Mesendoderm (in vitro differentiated cells): Measurements from ENCODE around the gene CXCR4.

Experiments
- DNase-seq: peaks from one replicate; pipeline ENCODE4 v3.0.0; 2013
- H2AK5ac ChIP-seq: 2 replicates; pipeline ENCODE4 v1.6.1; 2013; ENCODE audit warnings: low read length, inconsistent platforms
- H2BK120ac ChIP-seq: 2 replicates; pipeline ENCODE4 v1.6.1; 2013; ENCODE audit warnings: low read depth, mild to moderate bottlenecking, low read length, moderate library complexity, mixed read lengths
- H2BK15ac ChIP-seq: replicated peaks from 2 replicates; pipeline ENCODE4 v1.6.1; 2013; ENCODE audit warnings: low read depth, mild to moderate bottlenecking, moderate library complexity
- H2BK5ac ChIP-seq: 2 replicates; pipeline ENCODE4 v1.6.1; 2013; ENCODE audit warnings: low read length, inconsistent platforms
- H3K18ac ChIP-seq: 2 replicates; pipeline ENCODE4 v1.6.1; 2013; ENCODE audit warnings: mild to moderate bottlenecking, low read length, mixed read lengths
- H3K23ac ChIP-seq: one replicate; pipeline ENCODE4 v1.6.1; 2013; ENCODE audit warnings: low read length
- H3K27ac ChIP-seq: 2 replicates; pipeline ENCODE4 v1.5.1; 2013; ENCODE audit warnings: low read depth, mild to moderate bottlenecking, inconsistent platforms, low read length, moderate library complexity
- H3K27me3 ChIP-seq: 2 replicates; pipeline ENCODE4 v1.6.1; 2013; ENCODE audit warnings: low read length, control low read depth, mild to moderate bottlenecking, inconsistent platforms; ENCODE audit not compliant: insufficient read depth, poor library complexity
- H3K36me3 ChIP-seq: 2 replicates; pipeline ENCODE4 v1.6.1; 2013; ENCODE audit warnings: low read length, inconsistent platforms; ENCODE audit not compliant: control insufficient read depth, insufficient read depth
- H3K4ac ChIP-seq: one replicate; pipeline ENCODE4 v1.6.1; 2013; ENCODE audit warnings: low read depth, mild to moderate bottlenecking, low read length, moderate library complexity
- H3K4me1 ChIP-seq: 2 replicates; pipeline ENCODE4 v1.6.1; 2013; ENCODE audit warnings: low read depth, low read length, inconsistent platforms; ENCODE audit not compliant: control insufficient read depth
- H3K4me2 ChIP-seq: 2 replicates; pipeline ENCODE4 v1.6.1; 2013; ENCODE audit warnings: low read length
- H3K4me3 ChIP-seq: 2 replicates; pipeline ENCODE4 v1.5.1; 2013; ENCODE audit warnings: mild to moderate bottlenecking, low read length
- H3K56ac ChIP-seq: one replicate; pipeline ENCODE4 v1.6.1; 2013; ENCODE audit warnings: low read length
- H3K79me1 ChIP-seq: 2 replicates; pipeline ENCODE4 v1.6.1; 2013; ENCODE audit warnings: low read length, inconsistent platforms
- H3K79me2 ChIP-seq: 2 replicates; pipeline ENCODE4 v1.6.1; 2013; ENCODE audit warnings: mild to moderate bottlenecking, low read length; ENCODE audit not compliant: control insufficient read depth, insufficient read depth
- H3K9ac ChIP-seq: 2 replicates; pipeline ENCODE4 v1.6.1; 2013; ENCODE audit warnings: low read length, inconsistent platforms
- H4K5ac ChIP-seq: one replicate; pipeline ENCODE4 v1.6.1; 2013; ENCODE audit warnings: low read length
- H4K8ac ChIP-seq: one replicate; pipeline ENCODE4 v1.6.1; 2013; ENCODE audit warnings: low read depth, mild to moderate bottlenecking, control low read depth, low read length, moderate library complexity
- WGBS: extraction: QIAGEN DNeasy Blood & Tissue Kit; methylation state at CpG from one replicate; pipeline ENCODE4 v1.1.7; 2013; ENCODE audit warnings: low lambda C conversion rate, missing lambda C conversion rate; ENCODE audit not compliant: insufficient coverage; ENCODE audit errors: extremely low coverage; 5-methylcytosine and 5-hydroxymethylcytosine counted together

CXCR4 gene

GRCh38 chr2:136110526-136110925, 7.4 kb downstream of the CXCR4 start:
- no peak overlapping the region for H2BK5ac ChIP-seq
- no peak overlapping the region for H3K23ac ChIP-seq
- peaks cover 1% of the 10 kb centered on the region for H3K79me2 ChIP-seq
- no peak overlapping the region for H3K4me2 ChIP-seq
- H3K27ac ChIP-seq: no peak overlapping the region
- no peak overlapping the region for H4K5ac ChIP-seq
- no peak overlapping the region for H2BK120ac ChIP-seq
- H3K4me3 ChIP-seq: no peak overlapping the region
- H3K36me3 ChIP-seq: peaks cover 6% of the 10 kb centered on the region
- no peak overlapping the region for H2AK5ac ChIP-seq
- no peak overlapping the region for H3K4ac ChIP-seq
- peaks cover 5% of the 10 kb centered on the region for H3K79me1 ChIP-seq
- no peaks in the 10 kb centered on the region for H3K4me1 ChIP-seq
- H3K9ac ChIP-seq: no peak overlapping the region
- no peak overlapping the region for H2BK15ac ChIP-seq
- no peaks in the 10 kb centered on the region for H3K27me3 ChIP-seq
- no CpG with 5 or more reads among the region's 1 CpG for WGBS
- H3K56ac ChIP-seq: no peak overlapping the region
- DNase-seq: no peak
- no peak overlapping the region for H4K8ac ChIP-seq
- H3K18ac ChIP-seq: no peak overlapping the region

- H3K9ac ChIP-seq: no peak overlapping the region
- no peak overlapping the region for H3K23ac ChIP-seq
- DNase-seq: no peak
- H3K36me3 ChIP-seq: no peaks in the 10 kb centered on the region
- no peak overlapping the region for H3K4me2 ChIP-seq
- WGBS: no CpG with 5 or more reads among the region's 3 CpGs
- H4K5ac ChIP-seq: no peak overlapping the region
- no peaks in the 10 kb centered on the region for H3K27me3 ChIP-seq
- H4K8ac ChIP-seq: no peak overlapping the region
- H3K4me1 ChIP-seq: no peaks in the 10 kb centered on the region
- H2AK5ac ChIP-seq: no peak overlapping the region
- H3K56ac ChIP-seq: no peak overlapping the region
- no peak overlapping the region for H2BK5ac ChIP-seq
- no peak overlapping the region for H3K18ac ChIP-seq
- H3K27ac ChIP-seq: no peak overlapping the region
- H3K4ac ChIP-seq: no peak overlapping the region
- H3K4me3 ChIP-seq: no peak overlapping the region
- H3K79me2 ChIP-seq: no peaks in the 10 kb centered on the region
- no peak overlapping the region for H2BK120ac ChIP-seq
- H2BK15ac ChIP-seq: no peak overlapping the region
- H3K79me1 ChIP-seq: no peaks in the 10 kb centered on the region
These were observed 9.5 kb downstream of the CXCR4 start for GRCh38 chr2:136108463-136108862.

- no peaks in the 10 kb centered on the region for H3K79me2 ChIP-seq
- no peak overlapping the region for H3K27ac ChIP-seq
- H3K9ac ChIP-seq: no peak overlapping the region
- H2BK15ac ChIP-seq: no peak overlapping the region
- no peak overlapping the region for H4K5ac ChIP-seq
- no peak overlapping the region for H3K4ac ChIP-seq
- WGBS: no CpG with 5 or more reads among the region's 6 CpGs
- H3K4me1 ChIP-seq: no peaks in the 10 kb centered on the region
- H2BK120ac ChIP-seq: no peak overlapping the region
- H2BK5ac ChIP-seq: no peak overlapping the region
- no peak overlapping the region for H3K18ac ChIP-seq
- no peak overlapping the region for H3K4me3 ChIP-seq
- no peaks in the 10 kb centered on the region for H3K27me3 ChIP-seq
- no peaks in the 10 kb centered on the region for H3K36me3 ChIP-seq
- H3K23ac ChIP-seq: no peak overlapping the region
- H4K8ac ChIP-seq: no peak overlapping the region
- no peak for DNase-seq
- no peak overlapping the region for H3K4me2 ChIP-seq
- no peak overlapping the region for H3K56ac ChIP-seq
- H3K79me1 ChIP-seq: no peaks in the 10 kb centered on the region
- H2AK5ac ChIP-seq: no peak overlapping the region
These were observed 10.6 kb downstream of the CXCR4 start for GRCh38 chr2:136107051-136108033.

DNA sequence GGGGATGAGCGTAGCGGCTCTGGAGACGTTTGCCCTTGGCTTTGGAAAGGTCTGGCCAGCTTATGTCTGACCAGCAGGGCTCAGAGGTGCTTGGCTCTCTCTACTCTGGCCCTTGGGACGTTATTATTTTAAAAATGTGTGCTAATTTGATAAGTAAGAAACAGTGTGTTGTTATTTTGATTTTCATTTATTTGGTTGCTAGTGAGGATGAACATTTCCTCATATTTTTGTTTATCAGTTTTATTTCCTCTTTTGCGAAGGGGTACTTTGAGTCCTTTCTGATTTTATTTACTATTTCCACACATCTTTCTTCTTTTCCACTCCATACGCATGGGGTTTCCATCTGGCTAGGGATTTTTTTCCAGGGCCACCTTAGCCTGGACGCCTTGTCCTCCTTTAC, 11.4 kb downstream of the CXCR4 start:
- no peak overlapping the region for H3K4me3 ChIP-seq
- H3K18ac ChIP-seq: no peak overlapping the region
- no peak overlapping the region for H3K23ac ChIP-seq
- H2BK120ac ChIP-seq: no peak overlapping the region
- H3K36me3 ChIP-seq: no peaks in the 10 kb centered on the region
- no peak overlapping the region for H3K56ac ChIP-seq
- H3K9ac ChIP-seq: no peak overlapping the region
- no peak overlapping the region for H3K27ac ChIP-seq
- no peaks in the 10 kb centered on the region for H3K79me1 ChIP-seq
- no CpG with 5 or more reads among the region's 7 CpGs for WGBS
- H4K5ac ChIP-seq: no peak overlapping the region
- no peak overlapping the region for H4K8ac ChIP-seq
- no peak overlapping the region for H2BK5ac ChIP-seq
- no peak overlapping the region for H3K4me2 ChIP-seq
- no peak for DNase-seq
- H3K79me2 ChIP-seq: no peaks in the 10 kb centered on the region
- H2BK15ac ChIP-seq: no peak overlapping the region
- no peaks in the 10 kb centered on the region for H3K4me1 ChIP-seq
- H3K27me3 ChIP-seq: no peaks in the 10 kb centered on the region
- H3K4ac ChIP-seq: no peak overlapping the region
- no peak overlapping the region for H2AK5ac ChIP-seq

- Histone ChIP-seq H3K79me1 (no peaks in the 10 kb centered on the region), H2BK15ac (no peak overlapping the region)
- WGBS: no CpG with 5 or more reads among the region's 3 CpGs
These were observed 13.0 kb downstream of the CXCR4 start for GRCh38 chr2:136104977-136105376.

More at GRCh38 chr2:136104977-136105376, 13.0 kb downstream of the CXCR4 start:
- H3K4me3 ChIP-seq: no peak overlapping the region
- no peak overlapping the region for H4K8ac ChIP-seq
- H3K27me3 ChIP-seq: no peaks in the 10 kb centered on the region
- H4K5ac ChIP-seq: no peak overlapping the region
- H3K23ac ChIP-seq: no peak overlapping the region
- no peak overlapping the region for H3K9ac ChIP-seq
- H2AK5ac ChIP-seq: no peak overlapping the region
- H3K4ac ChIP-seq: no peak overlapping the region
- no peaks in the 10 kb centered on the region for H3K36me3 ChIP-seq
- H3K4me2 ChIP-seq: no peak overlapping the region
- no peaks in the 10 kb centered on the region for H3K79me2 ChIP-seq
- no peak for DNase-seq
- no peak overlapping the region for H2BK5ac ChIP-seq
- H3K56ac ChIP-seq: no peak overlapping the region
- no peaks in the 10 kb centered on the region for H3K4me1 ChIP-seq
- no peak overlapping the region for H3K27ac ChIP-seq
- H2BK120ac ChIP-seq: no peak overlapping the region
- no peak overlapping the region for H3K18ac ChIP-seq
